Dermis lymphatic vessel endothelial cell (primary cell): ENCODE data around the gene ZNG1A. TPM values are rescaled to one million over a fixed set of nuclear protein-coding genes. Genes with fewer than 3 reads are reported as not detected.

Source experiments
- total RNA-seq: library from RNA; depleted of rRNA; stranded (reverse); fragments of >200 nt; gene quantifications from 2 replicates; pipeline ENCODE4 v1.2.1, GENCODE V29; 2014

The ZNG1A gene
- 27.4 and 43.3 TPM in 2 replicates for total RNA-seq

GRCh38 chr9:178970-179383 lies at the start of gene ZNG1A:
TSS of gene ZNG1A (minus strand) at chr9:179056. CDS start at chr9:178969, 87 bp downstream.

GRCh38 chr9:214648-215493 lies 36.0 kb upstream of the ZNG1A start, which contains the start of gene DOCK8:
TSS of gene DOCK8 (plus strand) at chr9:214865. CDS start at chr9:214977, 112 bp downstream.

GRCh38 chr9:117995-118467 lies 60.8 kb downstream of the ZNG1A start, which contains the start of gene FOXD4:
TSS of gene FOXD4 (minus strand) at chr9:118417. CDS start at chr9:118119, 298 bp downstream.

Other genes starting within 250 kb of the ZNG1A start
- 5.8 and 6.9 TPM in 2 replicates for gene WASHC1, start 149.6 kb downstream of the ZNG1A start, total RNA-seq
- 0.11 and 0.17 TPM in 2 replicates for gene FOXD4, start 60.6 kb downstream of the ZNG1A start, total RNA-seq
- gene DOCK8, start 35.8 kb upstream of the ZNG1A start, total RNA-seq, result 5.5 and 9.4 TPM in 2 replicates